22Rv1 (cell line): ENCODE measurements around the gene SMCHD1.

Source experiments
- CTCF ChIP-seq: fragments of 450-650 bp; IDR thresholded peaks from 2 replicates; pipeline ENCODE4 v1.5.1; 2017; ENCODE audit warnings: mild to moderate bottlenecking
- ZFX ChIP-seq: fragments of 450-650 bp; IDR thresholded peaks from 2 replicates; pipeline ENCODE4 v1.6.1; 2017; ENCODE audit warnings: antibody characterized with exemption, borderline replicate concordance

GRCh38 chr18:2805970-2806943 lies 150.7 kb downstream of the SMCHD1 start:
- TF ChIP-seq CTCF (no peak), ZFX (no peak)
